Measurements from ENCODE around the gene KRT80. TPM values are rescaled to one million over a fixed set of nuclear protein-coding genes. Genes with fewer than 3 reads are reported as not detected.
A peak's percentile ranks its signal among the peaks of the same experiment; 100 is the strongest.

KRT80 gene
- total RNA-seq, 4 donors from 2014 or later, result 1.1 TPM; not detected in 3

DNA sequence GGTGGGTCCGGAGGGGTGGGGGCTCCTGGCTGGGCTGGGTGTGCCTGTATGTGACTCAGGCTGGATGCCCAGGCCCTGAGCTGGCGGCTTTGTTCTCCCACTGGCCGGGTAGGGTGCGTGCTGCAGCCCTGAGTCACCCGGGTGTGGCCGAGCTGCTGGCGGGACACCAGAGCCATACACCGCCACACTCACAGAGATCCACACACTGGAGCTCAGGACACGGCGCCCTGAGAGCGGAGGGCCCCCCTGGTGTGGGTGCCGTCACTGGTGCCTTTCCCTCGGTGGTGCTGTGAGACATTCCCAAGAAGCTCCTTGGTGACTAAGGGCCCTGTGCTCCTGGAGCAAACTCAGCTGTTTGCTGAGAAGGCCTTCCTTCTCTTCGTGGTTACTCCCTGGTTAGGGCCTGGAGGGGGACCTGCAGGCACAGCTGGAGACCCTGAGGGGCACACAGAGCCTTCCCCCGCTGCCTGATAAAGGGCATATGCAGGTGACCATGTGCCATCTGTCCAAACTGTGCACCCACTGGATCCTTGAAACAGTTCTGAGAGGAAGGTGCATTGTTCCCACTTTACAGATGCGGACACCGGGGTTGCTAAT is 44.3 kb downstream of the KRT80 start:
- H3K4me1 ChIP-seq, result peaks cover 0 to 4% of the 10 kb centered on the region in 2 donors

DNA sequence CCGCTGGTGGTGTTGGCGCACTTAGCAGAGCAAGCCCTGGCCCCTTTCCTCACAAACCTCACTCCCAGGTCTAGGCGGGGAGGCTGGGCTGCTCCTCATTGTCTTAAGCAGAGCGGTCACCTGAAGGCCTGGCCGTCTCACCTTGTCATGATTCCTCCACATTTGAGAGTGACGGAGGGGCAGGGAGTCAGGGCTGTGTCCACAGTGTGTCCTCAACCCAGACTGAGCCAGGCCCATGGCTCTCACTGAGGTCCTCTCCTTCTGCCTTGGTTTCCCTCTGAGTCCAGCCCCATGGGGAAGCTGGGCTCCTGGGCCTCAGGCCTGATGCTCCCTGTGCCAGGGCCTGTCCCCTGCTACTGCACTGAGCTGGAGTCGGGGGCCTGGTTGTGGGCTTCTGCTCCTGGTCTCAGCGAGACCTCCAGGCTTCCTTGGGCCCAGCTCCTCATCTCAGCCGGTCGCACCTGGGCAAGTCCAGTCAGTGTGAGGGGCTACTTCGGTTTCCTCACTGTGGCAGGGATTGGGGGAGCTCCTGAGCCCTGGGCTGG is 44.9 kb downstream of the KRT80 start:
- no peak for DNase-seq
- intact Hi-C loops (cut with DNase I; ENCODE audit: low total_unique reads), result no loop called here

More for the DNA sequence above, 44.3 kb downstream of the KRT80 start:
- no peaks in the 10 kb centered on the region for H3K27me3 ChIP-seq
- peak in 1 of 2 donors; percentile 54 for TF ChIP-seq POLR2A (IDR thresholded peaks at IDR 0.05)
- TF ChIP-seq, protein P1, sequence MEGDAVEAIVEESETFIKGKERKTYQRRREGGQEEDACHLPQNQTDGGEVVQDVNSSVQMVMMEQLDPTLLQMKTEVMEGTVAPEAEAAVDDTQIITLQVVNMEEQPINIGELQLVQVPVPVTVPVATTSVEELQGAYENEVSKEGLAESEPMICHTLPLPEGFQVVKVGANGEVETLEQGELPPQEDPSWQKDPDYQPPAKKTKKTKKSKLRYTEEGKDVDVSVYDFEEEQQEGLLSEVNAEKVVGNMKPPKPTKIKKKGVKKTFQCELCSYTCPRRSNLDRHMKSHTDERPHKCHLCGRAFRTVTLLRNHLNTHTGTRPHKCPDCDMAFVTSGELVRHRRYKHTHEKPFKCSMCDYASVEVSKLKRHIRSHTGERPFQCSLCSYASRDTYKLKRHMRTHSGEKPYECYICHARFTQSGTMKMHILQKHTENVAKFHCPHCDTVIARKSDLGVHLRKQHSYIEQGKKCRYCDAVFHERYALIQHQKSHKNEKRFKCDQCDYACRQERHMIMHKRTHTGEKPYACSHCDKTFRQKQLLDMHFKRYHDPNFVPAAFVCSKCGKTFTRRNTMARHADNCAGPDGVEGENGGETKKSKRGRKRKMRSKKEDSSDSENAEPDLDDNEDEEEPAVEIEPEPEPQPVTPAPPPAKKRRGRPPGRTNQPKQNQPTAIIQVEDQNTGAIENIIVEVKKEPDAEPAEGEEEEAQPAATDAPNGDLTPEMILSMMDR (IDR thresholded peaks at IDR 0.05), result no peak
- H3K27ac ChIP-seq, result peak overlapping the region; percentile 71 to 79
- H3K36me3 ChIP-seq, result no peaks in the 10 kb centered on the region
- no peaks in the 10 kb centered on the region for H3K9me3 ChIP-seq
- no peak overlapping the region for H3K4me3 ChIP-seq
- DNase-seq, result peak; percentile 78 to 87
- intact Hi-C loops (cut with DNase I; ENCODE audit: low total_unique reads), result no loop called here

DNA sequence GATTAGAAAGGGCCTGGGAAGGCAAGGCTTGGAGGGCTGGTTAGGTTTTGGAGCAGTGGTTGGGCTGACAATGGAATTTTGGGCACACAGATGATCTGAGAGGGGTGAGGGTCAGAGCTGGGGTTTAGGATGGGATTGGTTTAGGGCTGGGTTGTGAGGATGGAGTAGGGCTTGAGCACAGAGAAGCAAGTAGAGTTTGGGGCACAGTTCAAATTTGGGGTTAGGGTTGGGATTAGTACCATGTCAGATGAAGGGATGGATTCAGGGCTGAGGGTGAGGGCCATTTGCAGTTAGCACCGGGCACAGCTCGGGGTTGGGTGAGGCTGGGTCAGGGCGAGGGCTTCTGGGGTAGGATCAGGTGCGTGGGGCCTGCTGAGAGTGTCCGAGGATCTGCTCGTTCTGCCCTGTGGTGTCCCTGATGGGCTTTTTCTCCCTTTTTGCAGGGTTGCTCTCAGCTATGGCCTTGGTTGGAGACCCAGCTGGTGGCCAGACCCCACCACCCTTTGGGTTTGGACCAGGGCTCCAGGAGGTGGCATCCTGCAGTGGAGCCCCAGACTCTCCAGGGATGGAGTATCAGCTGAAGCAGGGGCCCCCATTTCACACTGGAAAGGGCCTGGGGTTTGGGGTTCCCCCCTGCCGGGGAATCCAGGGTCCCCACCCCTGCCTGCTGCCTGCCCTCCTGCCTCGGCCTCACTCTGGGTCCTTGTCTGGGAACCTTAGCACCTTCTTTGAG is 45.6 kb downstream of the KRT80 start:
- no peaks in the 10 kb centered on the region for H3K36me3 ChIP-seq
- TF ChIP-seq, protein P1 (IDR thresholded peaks at IDR 0.05), result no peak
- TF ChIP-seq POLR2A (IDR thresholded peaks at IDR 0.05), result no peak
- no peaks in the 10 kb centered on the region for H3K27me3 ChIP-seq
- peaks cover 0 to 4% of the 10 kb centered on the region in 2 donors for H3K4me1 ChIP-seq
- H3K4me3 ChIP-seq, result no peak overlapping the region
- H3K9me3 ChIP-seq, result no peaks in the 10 kb centered on the region
- intact Hi-C loops (cut with DNase I; ENCODE audit: low total_unique reads), result no loop called here
- no peak for DNase-seq
- peak overlapping the region; percentile 71 to 79 for H3K27ac ChIP-seq

More for the DNA sequence above, 44.9 kb downstream of the KRT80 start:
- H3K27me3 ChIP-seq, result no peaks in the 10 kb centered on the region
- peak overlapping the region; percentile 71 to 79 for H3K27ac ChIP-seq
- H3K36me3 ChIP-seq, result no peaks in the 10 kb centered on the region
- peaks cover 0 to 4% of the 10 kb centered on the region in 2 donors for H3K4me1 ChIP-seq
- no peak overlapping the region for H3K4me3 ChIP-seq
- H3K9me3 ChIP-seq, result no peaks in the 10 kb centered on the region
- no peak for TF ChIP-seq POLR2A (IDR thresholded peaks at IDR 0.05)
- TF ChIP-seq, protein P1 (IDR thresholded peaks at IDR 0.05), result no peak

DNA sequence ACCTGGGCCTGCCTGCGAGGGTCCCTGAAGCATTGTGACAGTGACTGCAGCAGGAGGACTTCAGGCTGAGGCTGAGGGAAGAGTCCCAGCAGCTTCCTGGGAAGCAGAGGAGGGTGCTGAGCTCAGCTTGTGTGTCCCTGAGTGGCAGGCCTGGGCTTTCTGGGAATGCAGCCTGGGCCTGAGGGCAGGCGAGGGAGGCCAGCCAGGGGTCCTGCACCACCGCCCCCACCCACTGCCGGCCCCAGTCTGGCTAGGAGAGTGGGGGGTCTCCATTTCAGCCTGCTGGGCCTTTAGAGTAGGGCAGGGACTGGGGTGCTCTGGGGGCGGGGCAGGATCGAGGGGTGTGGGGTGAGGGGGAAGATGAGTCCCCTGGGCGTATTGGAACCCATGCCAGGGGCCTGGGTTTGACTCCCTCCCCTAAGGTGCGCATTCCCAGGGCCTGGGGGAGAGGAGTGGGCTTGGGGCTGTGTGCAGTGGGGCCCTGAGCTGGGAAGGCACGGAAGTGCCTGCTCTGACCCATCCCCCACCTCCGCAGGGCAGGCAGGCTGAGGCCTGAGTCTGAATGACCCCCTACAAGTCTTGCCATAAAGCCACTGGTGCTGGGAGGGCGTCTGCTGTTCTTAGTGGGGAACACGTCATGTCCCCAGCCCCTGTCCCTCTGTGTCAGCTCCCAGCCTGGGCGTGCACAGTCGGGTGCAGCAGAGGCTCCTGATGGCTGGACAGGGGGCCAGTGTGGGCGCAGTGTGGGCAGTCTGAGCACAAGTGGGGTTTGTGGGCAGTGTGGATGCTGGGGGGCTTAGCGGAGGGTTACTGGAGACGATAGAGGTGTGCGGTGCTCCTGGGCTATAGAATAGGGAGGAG is 46.4 kb downstream of the KRT80 start:
- no peak overlapping the region for H3K27ac ChIP-seq
- peaks cover 0 to 4% of the 10 kb centered on the region in 2 donors for H3K4me1 ChIP-seq
- H3K4me3 ChIP-seq, result no peak overlapping the region
- TF ChIP-seq, protein P1 (IDR thresholded peaks at IDR 0.05), result no peak
- no peak for TF ChIP-seq POLR2A (IDR thresholded peaks at IDR 0.05)
- H3K36me3 ChIP-seq, result no peaks in the 10 kb centered on the region
- intact Hi-C loops (cut with DNase I; ENCODE audit: low total_unique reads), result no loop called here
- H3K9me3 ChIP-seq, result no peaks in the 10 kb centered on the region
- no peak for DNase-seq
- no peaks in the 10 kb centered on the region for H3K27me3 ChIP-seq

Measured in uterus (tissue), 4 donors.